ENCODE data around the gene SDK1.

GRCh38 chr7:3710531-3710930, 409.5 kb downstream of the SDK1 start:
- no peak for TF ChIP-seq EZH2 (IDR thresholded peaks at IDR 0.05; ENCODE audit: low read depth, unreplicated experiment)
- no peak for TF ChIP-seq CTCF (conservative IDR thresholded peaks at IDR 0.05; ENCODE audit: low read depth in 2 of 2)
- TF ChIP-seq NANOG (IDR thresholded peaks at IDR 0.05; ENCODE audit: borderline replicate concordance): no peak
- no peak for TF ChIP-seq POLR2AphosphoS5 (IDR thresholded peaks at IDR 0.05; ENCODE audit: low read depth)

All from GM23338 (cell line).